ENCODE measurements around the gene PTBP3. TPM values are rescaled to one million over a fixed set of nuclear protein-coding genes. Genes with fewer than 3 reads are reported as not detected.
"Not testable (repeated sequence)": the region's sequence is repeated elsewhere in the genome, so short reads cannot be mapped to it uniquely, and the experiment has no call there.

Gene PTBP3
- polyA plus RNA-seq, 2 of the 4 experiments (the other 2 are of a cell fraction), result 55.7 to 105 TPM

GRCh38 chr9:112378328-112379176 lies 45.1 kb upstream of the PTBP3 start:
- TF ChIP-seq HOXB5 (CRISPR knock-in tag; IDR thresholded peaks at IDR 0.05), result no peak
- no peak for TF ChIP-seq RAD21 (conservative IDR thresholded peaks at IDR 0.05 in 1 of 2, IDR thresholded peaks at IDR 0.05 in 1 of 2)
- no peak for TF ChIP-seq HOXB13 (CRISPR knock-in tag; IDR thresholded peaks at IDR 0.05; ENCODE audit: low read depth)
- ChIA-PET POLR2A (interaction anchor here (0.5 to 2.3 kb wide), 12 partner anchors 9 to 1029 kb away, joined by 3 to 22 read pairs (median 5); partner anchors contain the start of genes DNAJC25, KIAA1958 and PTBP3), CTCF (interaction anchor here (0.9 to 2.2 kb wide), 8 partner anchors 9 to 441 kb away, joined by 3 to 14 read pairs (median 3); no protein-coding TSS in a partner anchor)
- 20% methylated on average over 27 of the region's 27 CpGs for WGBS (ENCODE audit: missing lambda C conversion rate)
- no peaks in the 10 kb centered on the region for H3K9me3 ChIP-seq
- peak overlapping the region; percentile 90 to 93 for H3K27ac ChIP-seq
- H3K4me3 ChIP-seq, result peak overlapping the region; percentile 70
- ATAC-seq, result peak in 1 of 2 experiments; percentile 23; a peak in 3 of 6 replicates
- H3K4me2 ChIP-seq, result peak overlapping the region; percentile 83
- FAIRE-seq, result no peak
- peak in 1 of 2 experiments; percentile 26 for DNase-seq (ENCODE audit: low read depth in 1 of 2, low spot score in 1 of 2)
- H3K4me1 ChIP-seq, result peaks cover 28% of the 10 kb centered on the region; the same call in 2 of the 3 replicates

- no peak for FAIRE-seq
- ATAC-seq, result no peak
- peak overlapping the region in 1 of 2 experiments; percentile 90; a peak in 2 of 6 replicates for H3K27ac ChIP-seq
Measured at GRCh38 chr9:112377684-112378327, 44.4 kb upstream of the PTBP3 start.

GRCh38 chr9:112377087-112377486 lies 43.7 kb upstream of the PTBP3 start:
- DNase-seq (ENCODE audit: low read depth in 1 of 2, low spot score in 1 of 2) (no peak), ATAC-seq (no peak), FAIRE-seq (no peak)
- 77% methylated on average over 2 of the region's 2 CpGs for WGBS (ENCODE audit: missing lambda C conversion rate)
- Histone ChIP-seq H3K9me3 (peaks cover 3% of the 10 kb centered on the region; the same call in 1 of the 3 replicates), H3K4me3 (no peak overlapping the region), H3K4me1 (peaks cover 20% of the 10 kb centered on the region; the same call in 2 of the 3 replicates), H3K4me2 (peak overlapping the region; percentile 83), H3K27ac (no peak overlapping the region)
- TF ChIP-seq EHMT2 (IDR thresholded peaks at IDR 0.05; ENCODE audit: low read depth), result no peak
- no peak for TF ChIP-seq HOXB13 (CRISPR knock-in tag; IDR thresholded peaks at IDR 0.05; ENCODE audit: low read depth)
- ChIA-PET POLR2A (no interaction called here), CTCF (interaction anchor here (1.0 kb wide), 2 partner anchors 10 to 15 kb away, joined by 3 to 5 read pairs; no protein-coding TSS in a partner anchor)

More at GRCh38 chr9:112377684-112378327, 44.4 kb upstream of the PTBP3 start:
- Histone ChIP-seq H3K4me2 (peak overlapping the region; percentile 83), H3K9me3 (no peaks in the 10 kb centered on the region), H3K4me1 (peaks cover 27% of the 10 kb centered on the region; the same call in 2 of the 3 replicates), H3K4me3 (peak overlapping the region; percentile 70)
- 91% methylated on average over 1 of the region's 1 CpG for WGBS (ENCODE audit: missing lambda C conversion rate)
- POLR2A ChIA-PET, result interaction anchor here (1.2 kb wide), 1 partner anchor 36 kb away, joined by 3 read pairs; no protein-coding TSS in a partner anchor
- CTCF ChIA-PET, result interaction anchor here (0.9 to 2.2 kb wide), 5 partner anchors 11 to 59 kb away, joined by 3 to 14 read pairs (median 3); no protein-coding TSS in a partner anchor
- DNase-seq (ENCODE audit: low read depth in 1 of 2, low spot score in 1 of 2), result no peak
- no peak for TF ChIP-seq CTCF (IDR thresholded peaks at IDR 0.05)
- TF ChIP-seq GATA3 (IDR thresholded peaks at IDR 0.05; ENCODE audit: borderline replicate concordance), result no peak

- FAIRE-seq (no peak), DNase-seq (ENCODE audit: low read depth in 1 of 2, low spot score in 1 of 2) (no peak), ATAC-seq (no peak)
- H3K27ac ChIP-seq, result no peak overlapping the region
- H3K9me3 ChIP-seq, result peaks cover 13% of the 10 kb centered on the region; the same call in 2 of the 3 replicates
- no peak overlapping the region for H3K4me2 ChIP-seq
- CTCF ChIA-PET, result no interaction called here
- no peak for TF ChIP-seq CHD2 (IDR thresholded peaks at IDR 0.05; ENCODE audit: low read length, partially characterized antibody)
- TF ChIP-seq MAFK (IDR thresholded peaks at IDR 0.05; ENCODE audit: partially characterized antibody), result no peak
- no peak for TF ChIP-seq ZFP36 (IDR thresholded peaks at IDR 0.05; ENCODE audit: borderline replicate concordance, partially characterized antibody)
- no peak for TF ChIP-seq HOXA7 (CRISPR knock-in tag; IDR thresholded peaks at IDR 0.05)
- TF ChIP-seq HEYL (CRISPR knock-in tag; IDR thresholded peaks at IDR 0.05), result no peak
- TF ChIP-seq HMGXB4 (CRISPR knock-in tag; IDR thresholded peaks at IDR 0.05; ENCODE audit: borderline replicate concordance), result no peak
- no peak for TF ChIP-seq NPAS2 (CRISPR knock-in tag; IDR thresholded peaks at IDR 0.05; ENCODE audit: borderline replicate concordance)
- no peak for TF ChIP-seq PHF8 (IDR thresholded peaks at IDR 0.05; ENCODE audit: borderline replicate concordance, low read depth)
- no peak for TF ChIP-seq SMC3 (IDR thresholded peaks at IDR 0.05)
- TF ChIP-seq FOXS1 (CRISPR knock-in tag; IDR thresholded peaks at IDR 0.05), result no peak
- no peak for TF ChIP-seq USF2 (IDR thresholded peaks at IDR 0.05)
- POLR2A ChIA-PET, result no interaction called here
- 78% methylated on average over 5 of the region's 5 CpGs for WGBS (ENCODE audit: missing lambda C conversion rate)
- no peak overlapping the region for H3K4me3 ChIP-seq
- peaks cover 13% of the 10 kb centered on the region; the same call in 2 of the 3 replicates for H3K4me1 ChIP-seq
Measured at GRCh38 chr9:112375361-112375760, 41.9 kb upstream of the PTBP3 start.

- POLR2A ChIA-PET; ATAC-seq; H3K4me2 ChIP-seq; H3K27ac ChIP-seq; FAIRE-seq; H3K4me3 ChIP-seq; DNase-seq (ENCODE audit: low read depth in 1 of 2, low spot score in 1 of 2): not testable (repeated sequence)
- CTCF ChIA-PET, result interaction anchor here (5.5 kb wide), 1 partner anchor 13 kb away, joined by 35 read pairs; no protein-coding TSS in a partner anchor
- 96% methylated on average over 2 of the region's 2 CpGs for WGBS (ENCODE audit: missing lambda C conversion rate)
- Histone ChIP-seq H3K4me1 (peaks cover 13% of the 10 kb centered on the region; the same call in 2 of the 3 replicates), H3K9me3 (peaks cover 19% of the 10 kb centered on the region; the same call in 2 of the 3 replicates)
Measured at GRCh38 chr9:112374232-112374631, 40.8 kb upstream of the PTBP3 start.

Measured in A549 (cell line).